GM18511 (cell line): ENCODE measurements around the gene EXD3.

Experiments
- ATAC-seq: cut with Tn5 transposase; IDR thresholded peaks from one replicate; pipeline ENCODE4 v1.9.1; 2021; ENCODE audit warnings: mild to moderate bottlenecking, moderate library complexity; ENCODE audit not compliant: unreplicated experiment

Gene EXD3

GRCh38 chr9:137367506-137368430, 55.2 kb downstream of the EXD3 start:
- ATAC-seq, result no peak

- ATAC-seq, result no peak
Measured at GRCh38 chr9:137366891-137367381, 56.0 kb downstream of the EXD3 start.

- no peak for ATAC-seq
Measured at GRCh38 chr9:137366445-137366810, 56.5 kb downstream of the EXD3 start.

DNA sequence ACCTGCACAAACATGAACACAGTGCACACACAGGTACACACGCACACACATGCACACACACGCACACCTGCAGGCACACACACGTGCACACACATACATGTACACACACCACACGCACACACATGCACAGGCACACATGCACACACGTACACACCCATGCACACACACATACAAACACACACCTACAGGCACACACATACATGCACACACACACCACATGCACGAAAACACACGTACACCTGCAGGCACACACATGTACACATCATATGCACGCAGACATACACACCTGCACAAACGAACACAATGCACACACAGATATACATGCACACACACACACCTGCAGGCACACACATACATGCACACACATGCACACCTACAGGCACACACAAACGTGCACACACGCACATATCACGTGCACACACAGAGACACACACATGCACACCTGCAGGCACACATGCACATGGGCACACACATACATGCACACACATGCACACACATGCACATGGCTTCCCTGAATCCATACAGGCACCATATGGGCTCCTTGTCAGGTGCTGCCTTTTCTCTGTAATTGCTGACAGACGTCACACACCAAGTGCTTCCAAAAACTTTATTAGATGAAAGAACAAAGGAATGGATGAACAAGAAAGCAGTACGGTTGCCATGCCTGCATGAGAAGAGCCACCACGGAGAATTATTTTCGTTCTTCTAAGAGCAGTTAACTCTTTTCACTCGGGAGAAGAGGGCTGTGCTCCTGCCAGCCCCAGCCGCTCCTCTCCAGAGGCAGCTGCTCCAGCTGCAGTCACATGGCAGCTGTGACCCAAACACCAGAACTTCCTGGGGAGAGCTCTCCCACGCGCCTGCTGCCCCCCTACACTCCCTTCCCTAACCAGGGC, 57.2 kb downstream of the EXD3 start:
- ATAC-seq, result no peak

GRCh38 chr9:137365056-137365455, 57.9 kb downstream of the EXD3 start:
- no peak for ATAC-seq

DNA sequence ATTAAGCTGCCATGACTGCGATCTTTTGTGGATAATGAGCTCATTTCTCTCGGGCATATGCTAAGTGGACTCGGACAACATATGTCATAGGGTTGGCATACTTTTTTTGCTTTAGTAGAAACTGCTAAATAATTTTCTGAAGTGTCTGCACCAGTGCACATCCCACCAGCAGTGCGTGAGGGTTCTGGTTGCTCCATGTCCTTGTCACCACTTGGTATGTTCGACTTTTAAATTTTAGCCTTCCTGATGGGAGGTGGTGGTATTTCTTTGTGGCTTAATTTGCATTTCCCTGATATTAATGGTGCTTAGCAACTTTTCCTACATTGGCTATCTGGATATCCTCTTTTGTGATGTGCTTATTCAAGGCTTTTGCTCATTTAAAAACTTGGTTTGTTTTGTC, 63.1 kb downstream of the EXD3 start:
- ATAC-seq, result no peak

DNA sequence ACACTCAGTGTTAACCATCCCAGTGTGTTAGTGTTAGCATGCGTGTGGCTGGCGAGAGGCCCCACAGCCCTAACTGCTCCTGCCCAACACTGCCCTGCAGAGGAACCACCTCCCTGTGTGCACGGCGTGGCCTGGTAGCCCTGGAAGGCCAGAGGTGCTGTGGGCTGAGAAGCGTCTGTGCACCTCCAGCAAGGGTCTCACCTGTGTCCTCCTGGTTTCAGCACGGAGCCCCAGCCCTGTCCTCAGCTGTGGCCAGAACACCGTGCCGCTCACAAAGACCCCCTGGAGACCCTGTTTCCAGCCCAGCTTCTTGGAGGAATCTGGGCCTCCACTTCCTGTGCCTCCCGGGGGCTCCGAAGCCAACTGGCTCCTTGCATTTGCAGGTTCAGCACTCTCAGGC, 64.8 kb downstream of the EXD3 start:
- no peak for ATAC-seq

DNA sequence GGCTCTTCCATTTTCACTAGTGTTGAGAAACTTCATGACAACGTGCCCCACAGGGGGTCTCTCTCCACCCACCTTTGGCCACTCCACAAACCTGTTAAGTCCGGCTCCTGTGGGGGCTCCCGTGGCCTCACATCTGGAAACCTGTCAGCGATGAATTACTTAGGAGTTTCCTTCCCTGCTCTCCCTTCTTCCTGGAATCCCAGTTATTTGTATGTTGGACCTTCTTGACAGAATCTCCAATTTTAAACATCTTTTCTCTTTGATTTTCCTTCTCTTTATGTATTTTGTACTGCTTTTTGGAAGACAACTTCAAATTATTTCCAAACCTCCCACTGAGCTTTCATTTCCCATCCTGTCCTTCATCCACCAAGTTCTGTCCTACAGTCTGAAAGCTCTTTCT, 65.8 kb downstream of the EXD3 start:
- ATAC-seq, result no peak

DNA sequence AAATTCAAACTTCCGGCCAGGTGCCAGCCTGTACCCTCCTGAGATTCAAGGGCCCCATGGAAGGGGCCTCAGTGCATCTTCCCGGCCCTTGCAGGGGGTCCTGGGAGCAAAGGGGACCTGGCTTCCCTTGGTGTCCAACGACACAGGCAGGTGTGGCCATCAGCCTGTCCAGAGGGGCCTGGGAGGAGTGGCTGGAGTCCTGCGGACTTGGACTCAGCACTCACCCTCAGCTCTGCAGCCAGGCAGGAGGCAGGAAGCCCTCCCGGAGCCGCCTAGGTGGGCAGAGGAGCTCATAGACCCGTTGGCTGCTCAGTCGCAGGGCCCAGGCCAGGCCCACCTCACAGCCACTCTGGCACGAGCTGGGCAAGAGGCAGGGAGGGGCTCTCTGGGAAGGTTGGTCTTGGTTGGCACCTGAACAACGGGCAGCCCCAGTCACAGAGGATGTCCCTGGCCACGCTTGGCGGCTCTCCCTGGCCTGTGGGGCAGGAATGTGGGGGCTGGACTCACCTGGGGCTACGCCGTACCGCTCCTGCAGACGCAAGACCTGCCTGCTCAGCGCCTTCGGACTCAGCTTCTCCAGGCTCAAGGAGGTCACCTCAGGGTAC, 67.1 kb downstream of the EXD3 start:
- no peak for ATAC-seq

DNA sequence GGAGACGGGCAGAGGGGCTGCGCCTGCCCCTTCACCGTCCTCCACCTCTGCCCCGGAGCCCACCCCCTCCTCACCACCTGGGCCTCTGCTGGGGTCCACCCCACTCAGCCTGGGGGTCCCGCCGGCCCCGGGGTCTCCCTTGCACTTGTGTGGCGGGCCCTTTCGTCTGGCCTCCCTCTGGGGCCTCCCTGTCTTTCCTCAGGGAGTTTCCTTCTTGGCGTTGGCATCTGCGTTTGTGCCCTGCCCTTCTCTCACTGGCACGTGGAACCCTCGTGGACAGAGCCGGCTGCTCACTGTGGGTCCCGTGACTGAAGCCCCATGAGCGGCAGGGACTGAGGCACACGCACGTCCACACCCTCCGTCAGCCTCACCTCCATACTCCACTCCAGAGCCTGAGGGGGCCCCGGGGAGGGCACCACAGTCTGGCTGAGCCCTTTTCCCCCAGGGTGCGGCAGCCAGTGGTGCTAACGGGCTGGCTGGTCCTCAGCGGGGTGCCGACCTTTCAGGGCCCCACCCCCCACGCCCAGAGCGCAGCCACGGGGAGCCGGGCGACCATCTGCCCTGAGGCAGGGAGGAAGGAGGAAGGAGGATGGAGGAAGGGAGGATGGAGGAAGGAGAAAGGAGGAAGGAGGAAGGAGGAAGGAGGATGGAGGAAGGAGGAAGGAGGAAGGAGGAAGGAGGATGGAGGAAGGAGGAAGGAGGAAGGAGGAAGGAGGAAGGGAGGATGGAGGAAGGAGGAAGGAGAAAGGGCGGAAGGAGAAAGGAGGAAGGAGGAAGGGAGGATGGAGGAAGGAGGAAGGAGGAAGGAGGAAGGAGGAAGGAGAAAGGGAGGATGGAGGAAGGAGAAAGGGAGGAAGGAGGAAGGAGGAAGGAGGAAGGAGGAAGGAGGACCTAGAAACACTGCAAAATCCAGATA, 67.9 kb downstream of the EXD3 start:
- no peak for ATAC-seq

DNA sequence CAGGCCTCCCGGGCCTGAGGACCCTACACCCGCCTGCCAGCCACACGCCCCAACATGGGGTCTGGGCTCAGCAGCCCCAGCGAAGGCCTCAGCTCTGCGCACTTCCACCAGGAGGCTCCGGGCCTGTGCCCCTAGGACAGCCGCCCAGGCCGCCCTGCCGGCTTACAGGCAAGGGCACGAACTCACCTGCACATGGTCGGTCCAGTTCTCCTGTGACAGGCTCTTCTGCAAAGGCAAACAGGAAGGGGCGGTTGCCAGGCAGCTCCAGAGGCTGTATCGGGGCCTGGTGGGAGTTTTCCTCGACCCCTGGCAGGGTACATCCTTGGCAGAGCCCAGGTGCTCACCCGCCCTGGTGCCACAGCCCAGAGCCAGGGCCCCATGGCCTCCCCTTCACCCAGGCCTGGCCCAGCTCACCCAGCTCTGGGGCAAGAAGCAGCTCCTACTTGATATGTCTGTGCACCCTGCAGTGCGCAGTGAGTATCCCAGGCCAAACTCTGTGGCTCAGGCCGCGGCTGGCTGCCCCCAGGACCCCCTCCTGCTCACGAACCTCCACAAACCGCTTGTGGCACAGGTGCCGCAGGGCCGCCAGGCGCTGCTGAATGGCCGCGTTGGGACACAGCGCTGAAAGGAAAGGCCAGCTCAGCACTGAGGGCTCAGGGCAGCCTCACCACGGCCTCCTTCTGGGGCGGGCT, 68.7 kb downstream of the EXD3 start:
- no peak for ATAC-seq

GRCh38 chr9:137353223-137354152, 69.5 kb downstream of the EXD3 start:
- no peak for ATAC-seq

GRCh38 chr9:137352511-137353222, 70.3 kb downstream of the EXD3 start:
- no peak for ATAC-seq

DNA sequence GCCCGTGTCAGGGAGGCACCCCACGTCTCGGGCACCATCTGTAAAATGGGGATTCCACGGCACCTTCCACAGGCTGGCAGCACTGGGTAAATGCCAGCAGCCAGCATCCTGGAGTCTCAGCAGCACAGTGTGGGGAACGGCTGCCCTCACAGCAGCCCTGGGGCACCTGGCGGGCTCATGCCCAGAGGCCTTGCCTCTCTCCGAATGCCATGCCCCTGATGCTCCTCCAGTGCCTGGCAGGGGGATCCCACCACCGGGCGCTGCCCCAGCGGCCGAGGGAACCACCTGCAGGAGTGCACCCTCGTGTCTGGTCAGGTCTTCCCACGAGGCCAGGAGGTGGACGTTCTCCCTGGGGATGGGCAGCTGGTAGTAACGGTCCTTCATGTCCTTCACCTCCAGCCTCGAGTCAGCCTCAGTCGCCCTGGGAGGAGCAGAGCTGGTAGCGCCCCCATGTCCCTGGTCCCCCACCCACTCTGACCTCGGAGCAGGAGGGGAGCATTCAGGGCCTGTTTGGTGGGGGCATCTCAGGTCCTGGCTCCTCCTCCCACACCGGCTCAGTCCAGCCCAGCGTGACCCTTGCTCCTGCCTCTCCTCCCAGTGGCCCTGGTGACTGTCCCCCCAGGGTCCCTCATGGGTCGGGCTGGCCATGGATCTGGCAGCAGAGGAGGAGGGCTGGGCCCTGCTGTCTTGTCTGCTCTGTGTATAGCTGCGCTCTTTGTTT, 71.0 kb downstream of the EXD3 start:
- ATAC-seq, result no peak

DNA sequence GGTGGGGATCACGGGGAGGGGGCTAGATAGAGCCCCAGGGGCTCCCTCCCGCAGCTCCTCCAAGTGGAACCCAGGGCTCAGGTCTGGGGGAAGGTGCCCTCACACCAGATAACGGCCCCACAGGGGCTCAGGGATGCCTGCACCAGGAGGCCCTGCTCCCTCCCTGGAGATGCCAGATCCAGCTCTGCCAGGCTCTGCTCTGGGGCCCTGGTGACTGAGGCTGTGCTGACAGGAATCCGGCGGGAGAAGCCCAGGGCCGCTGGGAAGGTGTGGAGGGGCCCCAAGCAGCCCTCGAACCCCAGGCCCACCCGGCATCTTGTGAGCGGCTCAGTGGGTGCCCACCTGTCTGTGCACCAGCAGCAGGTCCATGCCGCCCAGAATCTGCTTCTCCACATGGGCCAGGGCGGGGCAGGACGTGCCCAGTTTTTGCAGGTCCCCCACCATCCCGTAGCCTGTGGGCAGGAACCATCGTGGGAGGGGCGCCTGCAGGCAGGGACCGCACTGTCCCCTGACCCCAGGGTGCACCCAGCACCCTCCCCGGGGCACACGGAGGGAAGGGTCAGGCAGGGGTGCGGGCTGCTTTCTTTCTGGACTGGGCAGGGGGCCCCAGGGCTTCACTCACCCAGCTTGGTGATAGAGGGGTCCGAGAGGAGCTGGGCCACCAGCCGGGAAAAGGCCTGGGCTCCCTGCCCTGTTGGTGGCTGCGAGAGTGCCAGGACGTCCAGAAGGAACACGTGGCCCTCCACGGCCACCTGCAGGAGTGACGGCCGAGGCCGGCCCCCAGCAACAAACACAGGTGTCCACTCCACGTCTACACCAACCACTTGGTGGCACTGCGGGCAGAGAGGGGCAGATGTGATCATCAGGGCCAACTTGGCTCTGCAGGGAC, 72.0 kb downstream of the EXD3 start:
- no peak for ATAC-seq

DNA sequence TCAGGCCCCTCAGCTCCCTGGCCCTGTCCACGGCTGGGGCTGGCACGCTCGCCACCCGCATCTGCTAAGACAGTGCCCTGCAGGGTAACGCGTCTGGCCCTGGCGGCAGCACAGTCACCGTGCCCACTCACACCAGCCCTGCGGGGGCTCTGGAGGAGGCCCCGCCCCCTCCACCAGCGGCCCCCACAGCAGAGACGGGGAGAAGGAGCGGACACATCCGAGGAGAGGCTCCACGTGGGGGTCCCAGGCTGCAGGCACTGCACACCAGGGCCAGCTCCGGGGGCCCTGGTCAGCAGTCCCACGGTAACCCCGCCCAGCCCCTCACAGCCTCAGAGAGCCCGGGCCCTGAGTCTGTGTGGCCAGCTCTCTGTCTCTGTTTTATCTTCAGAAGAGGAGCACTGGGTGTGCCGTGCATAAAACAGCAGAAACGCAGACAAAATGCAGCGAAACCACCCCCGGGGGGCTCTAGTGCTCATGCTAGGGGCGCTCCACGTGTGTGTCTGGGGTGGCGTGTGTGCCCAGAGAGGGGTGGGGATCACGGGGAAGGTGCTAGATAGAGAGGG, 73.4 kb downstream of the EXD3 start:
- no peak for ATAC-seq
